ENCODE results near the gene SERPINE1.
"Not testable (repeated sequence)": the region's sequence is repeated elsewhere in the genome, so short reads cannot be mapped to it uniquely, and the experiment has no call there.

Gene SERPINE1

GRCh38 chr7:101126651-101127459 lies at the start of gene SERPINE1:
SERPINE1 (plus strand) TSS chr7:101127104; CDS start chr7:101128394, 1,290 bp downstream.
- DNase-seq (ENCODE audit: low read depth in 2 of 2), result peak; percentile 25 to 51

GRCh38 chr7:101077303-101078086 lies 49.4 kb upstream of the SERPINE1 start:
- DNase-seq (ENCODE audit: low read depth in 2 of 2), result peak; percentile 61 to 68

- no peak for DNase-seq (ENCODE audit: low read depth in 2 of 2)
These were observed 45.5 kb upstream of the SERPINE1 start for GRCh38 chr7:101081432-101081831.

GRCh38 chr7:101084865-101085161 lies 42.1 kb upstream of the SERPINE1 start:
- no peak for DNase-seq (ENCODE audit: low read depth in 2 of 2)

GRCh38 chr7:101085162-101085964 lies 41.5 kb upstream of the SERPINE1 start, which contains the start of gene TRIM56:
TRIM56 (plus strand) TSS chr7:101085481; CDS start chr7:101087313, 1,832 bp downstream.
- peak; percentile 66 to 68 for DNase-seq (ENCODE audit: low read depth in 2 of 2)

- DNase-seq (ENCODE audit: low read depth in 2 of 2), result no peak
These were observed 39.4 kb upstream of the SERPINE1 start for GRCh38 chr7:101087334-101088068.

- DNase-seq (ENCODE audit: low read depth in 2 of 2), result no peak
These were observed 38.9 kb upstream of the SERPINE1 start for GRCh38 chr7:101088069-101088425.

GRCh38 chr7:101088858-101089529 lies 37.9 kb upstream of the SERPINE1 start:
- DNase-seq (ENCODE audit: low read depth in 2 of 2), result no peak

- DNase-seq (ENCODE audit: low read depth in 2 of 2), result no peak
These were observed 37.0 kb upstream of the SERPINE1 start for GRCh38 chr7:101089876-101090275.

- not testable (repeated sequence) for DNase-seq (ENCODE audit: low read depth in 2 of 2)
These were observed 34.5 kb upstream of the SERPINE1 start for GRCh38 chr7:101092266-101092905.

GRCh38 chr7:101093906-101094305 lies 33.0 kb upstream of the SERPINE1 start:
- no peak for DNase-seq (ENCODE audit: low read depth in 2 of 2)

- no peak for DNase-seq (ENCODE audit: low read depth in 2 of 2)
These were observed 32.5 kb upstream of the SERPINE1 start for GRCh38 chr7:101094376-101094775.

- DNase-seq (ENCODE audit: low read depth in 2 of 2), result no peak
These were observed 32.0 kb upstream of the SERPINE1 start for GRCh38 chr7:101094791-101095375.

GRCh38 chr7:101096331-101096956 lies 30.5 kb upstream of the SERPINE1 start:
- DNase-seq (ENCODE audit: low read depth in 2 of 2), result no peak

GRCh38 chr7:101096957-101097347 lies 30.0 kb upstream of the SERPINE1 start:
- DNase-seq (ENCODE audit: low read depth in 2 of 2), result no peak

- DNase-seq (ENCODE audit: low read depth in 2 of 2), result no peak
These were observed 29.3 kb upstream of the SERPINE1 start for GRCh38 chr7:101097561-101097960.

GRCh38 chr7:101099969-101100781 lies 26.7 kb upstream of the SERPINE1 start:
- peak; percentile 41 to 67 for DNase-seq (ENCODE audit: low read depth in 2 of 2)

Measured in stimulated activated CD8-positive, alpha-beta memory T cell treated with anti-CD3 and anti-CD28 coated beads, Interleukin-15, amount 100 ng/mL, for 48 hours (primary cell).